HL-60 (cell line): Measurements from ENCODE around the gene AEBP2.

ENCODE experiments used
- POLR2AphosphoS5 ChIP-seq: IDR thresholded peaks from 2 replicates; pipeline ENCODE4 v1.6.1; 2012; ENCODE audit warnings: low read depth
- TF ChIP-seq, protein P1 (sequence below): IDR thresholded peaks from one replicate; pipeline ENCODE4 v1.5.1; 2011; ENCODE audit warnings: low read length, control low read depth, inconsistent platforms; ENCODE audit not compliant: insufficient read depth

DNA sequence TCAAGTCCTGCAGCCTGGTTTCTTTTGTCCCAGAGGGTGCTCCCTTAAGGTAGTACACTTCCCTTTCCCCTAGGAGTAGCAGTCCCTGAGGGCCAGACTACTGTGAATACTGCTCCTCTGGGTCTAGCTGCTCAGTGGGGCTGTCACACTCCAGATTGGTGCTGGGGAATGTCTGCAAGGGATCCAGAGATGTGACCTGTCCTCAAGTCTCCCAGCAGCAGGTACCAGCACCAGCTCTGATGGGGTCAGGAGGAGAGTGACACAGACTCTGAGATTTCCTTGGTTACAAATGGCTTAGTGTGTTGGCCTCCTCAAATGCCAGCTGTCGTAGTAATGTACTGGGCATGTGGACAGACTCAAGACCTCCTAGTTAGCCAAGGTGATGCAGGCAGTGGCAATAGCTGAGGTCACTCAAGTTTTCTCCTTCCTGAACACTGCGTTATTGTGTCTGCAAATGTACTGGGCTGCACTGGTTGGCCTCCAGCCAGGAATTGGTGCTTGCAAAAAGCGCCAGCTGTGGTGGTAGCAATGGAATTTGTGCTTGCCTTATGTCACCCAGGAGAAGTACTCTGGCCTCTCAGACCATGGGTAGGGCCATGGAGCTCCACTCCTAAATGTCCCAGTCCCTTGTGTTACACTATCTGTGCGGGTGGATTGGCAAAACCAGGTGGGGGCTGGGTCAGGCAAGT, 36.4 kb upstream of the AEBP2 start:
- no peak for TF ChIP-seq POLR2AphosphoS5
- TF ChIP-seq, protein P1, sequence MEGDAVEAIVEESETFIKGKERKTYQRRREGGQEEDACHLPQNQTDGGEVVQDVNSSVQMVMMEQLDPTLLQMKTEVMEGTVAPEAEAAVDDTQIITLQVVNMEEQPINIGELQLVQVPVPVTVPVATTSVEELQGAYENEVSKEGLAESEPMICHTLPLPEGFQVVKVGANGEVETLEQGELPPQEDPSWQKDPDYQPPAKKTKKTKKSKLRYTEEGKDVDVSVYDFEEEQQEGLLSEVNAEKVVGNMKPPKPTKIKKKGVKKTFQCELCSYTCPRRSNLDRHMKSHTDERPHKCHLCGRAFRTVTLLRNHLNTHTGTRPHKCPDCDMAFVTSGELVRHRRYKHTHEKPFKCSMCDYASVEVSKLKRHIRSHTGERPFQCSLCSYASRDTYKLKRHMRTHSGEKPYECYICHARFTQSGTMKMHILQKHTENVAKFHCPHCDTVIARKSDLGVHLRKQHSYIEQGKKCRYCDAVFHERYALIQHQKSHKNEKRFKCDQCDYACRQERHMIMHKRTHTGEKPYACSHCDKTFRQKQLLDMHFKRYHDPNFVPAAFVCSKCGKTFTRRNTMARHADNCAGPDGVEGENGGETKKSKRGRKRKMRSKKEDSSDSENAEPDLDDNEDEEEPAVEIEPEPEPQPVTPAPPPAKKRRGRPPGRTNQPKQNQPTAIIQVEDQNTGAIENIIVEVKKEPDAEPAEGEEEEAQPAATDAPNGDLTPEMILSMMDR = no peak
